Measurements from ENCODE around the gene CLNK. TPM values are rescaled to one million over a fixed set of nuclear protein-coding genes. Genes with fewer than 3 reads are reported as not detected.

The CLNK gene
- total RNA-seq, 1 experiment from 2014 or later, result not detected

- no peak for DNase-seq (ENCODE audit: extremely low read depth, low read depth)
Observed at GRCh38 chr4:10701702-10702460, 17.3 kb upstream of the CLNK start.

GRCh38 chr4:10701161-10701560 is 16.6 kb upstream of the CLNK start:
- DNase-seq (ENCODE audit: extremely low read depth, low read depth), result no peak

GRCh38 chr4:10698172-10698571 is 13.6 kb upstream of the CLNK start:
- no peak for DNase-seq (ENCODE audit: extremely low read depth, low read depth)

- DNase-seq (ENCODE audit: extremely low read depth, low read depth), result no peak
Observed at GRCh38 chr4:10697086-10697485, 12.5 kb upstream of the CLNK start.

GRCh38 chr4:10696253-10696652 is 11.7 kb upstream of the CLNK start:
- DNase-seq (ENCODE audit: extremely low read depth, low read depth), result no peak

- DNase-seq (ENCODE audit: extremely low read depth, low read depth), result no peak
Observed at GRCh38 chr4:10694828-10695209, 10.3 kb upstream of the CLNK start.

GRCh38 chr4:10694151-10694827 is 9.7 kb upstream of the CLNK start:
- DNase-seq (ENCODE audit: extremely low read depth, low read depth), result no peak

GRCh38 chr4:10691651-10692050 is 7.1 kb upstream of the CLNK start:
- DNase-seq (ENCODE audit: extremely low read depth, low read depth), result no peak

GRCh38 chr4:10690185-10690907 is 5.8 kb upstream of the CLNK start:
- no peak for DNase-seq (ENCODE audit: extremely low read depth, low read depth)

- no peak for DNase-seq (ENCODE audit: extremely low read depth, low read depth)
Observed at GRCh38 chr4:10688846-10689245, 4.3 kb upstream of the CLNK start.

- DNase-seq (ENCODE audit: extremely low read depth, low read depth), result no peak
Observed at GRCh38 chr4:10688022-10688421, 3.5 kb upstream of the CLNK start.

- DNase-seq (ENCODE audit: extremely low read depth, low read depth), result no peak
Observed at GRCh38 chr4:10687526-10687925, 3.0 kb upstream of the CLNK start.

- no peak for DNase-seq (ENCODE audit: extremely low read depth, low read depth)
Observed at GRCh38 chr4:10682397-10682796, 2.2 kb downstream of the CLNK start.

GRCh38 chr4:10677796-10678497 is 6.6 kb downstream of the CLNK start:
- no peak for DNase-seq (ENCODE audit: extremely low read depth, low read depth)

GRCh38 chr4:10673817-10674369 is 10.7 kb downstream of the CLNK start:
- no peak for DNase-seq (ENCODE audit: extremely low read depth, low read depth)

GRCh38 chr4:10672379-10672778 is 12.2 kb downstream of the CLNK start:
- DNase-seq (ENCODE audit: extremely low read depth, low read depth), result no peak

- no peak for DNase-seq (ENCODE audit: extremely low read depth, low read depth)
Observed at GRCh38 chr4:10671799-10672198, 12.8 kb downstream of the CLNK start.

GRCh38 chr4:10671366-10671765 is 13.2 kb downstream of the CLNK start:
- DNase-seq (ENCODE audit: extremely low read depth, low read depth), result no peak

- no peak for DNase-seq (ENCODE audit: extremely low read depth, low read depth)
Observed at GRCh38 chr4:10670321-10670720, 14.2 kb downstream of the CLNK start.

- no peak for DNase-seq (ENCODE audit: extremely low read depth, low read depth)
Observed at GRCh38 chr4:10667701-10668326, 16.8 kb downstream of the CLNK start.
